Panc1 (cell line): ENCODE measurements around the gene NUP153. TPM values are rescaled to one million over a fixed set of nuclear protein-coding genes. Genes with fewer than 3 reads are reported as not detected.
A peak's percentile ranks its signal among the peaks of the same experiment; 100 is the strongest.

Source experiments
- ATAC-seq: fragments of 200-7000 bp; cut with Tn5 transposase; 2 replicates; pipeline ENCODE4 v1.9.1; 2020; ENCODE audit warnings: mild to moderate bottlenecking, moderate library complexity
- BruUV-seq: library from RNA; stranded (reverse); fragments of 400-500 nt; replicated peaks from 2 replicates; lab custom pipeline; 2021; lab: Mats Ljungman, UMichigan
- CTCF ChIA-PET: fragments of 300-600 bp; sonication (Branson Sonifier 250); formaldehyde crosslinking; loops from one replicate; lab custom pipeline; 2022; ENCODE audit warnings: antibody characterized with exemption; lab: Charles Lee
- POLR2A ChIA-PET: fragments of 300-600 bp; sonication (Branson Sonifier 250); formaldehyde crosslinking; loops from one replicate; lab custom pipeline; 2022; ENCODE audit warnings: antibody characterized with exemption; lab: Charles Lee
- DNase-seq: peaks from one replicate; pipeline ENCODE4 v3.0.0-alpha.2; 2010; ENCODE audit warnings: low read depth, low spot score
- H3K27ac ChIP-seq: 2 replicates; pipeline ENCODE4 v1.5.1; 2011; ENCODE audit warnings: mild to moderate bottlenecking, low read length, inconsistent platforms
- H3K27me3 ChIP-seq: fragments of 200-500 bp; sonication (Bioruptor generic); 2 replicates; pipeline ENCODE4 v1.6.0; 2014; ENCODE audit warnings: low read length, inconsistent platforms; ENCODE audit not compliant: control insufficient read depth, insufficient read depth
- H3K36me3 ChIP-seq: fragments of 200-500 bp; sonication (Bioruptor generic); 2 replicates; pipeline ENCODE4 v1.5.1; 2014; ENCODE audit warnings: inconsistent platforms, mild to moderate bottlenecking, low read length, moderate library complexity; ENCODE audit not compliant: control insufficient read depth, insufficient read depth
- H3K4me1 ChIP-seq: 2 replicates; pipeline ENCODE4 v1.5.1; 2011; ENCODE audit warnings: inconsistent platforms, mild to moderate bottlenecking, low read length, moderate library complexity; ENCODE audit not compliant: control insufficient read depth, insufficient read depth
- H3K4me3 ChIP-seq, 2 experiments: 2 replicates each; pipeline ENCODE4 v1.5.1; 2011 to 2012; ENCODE audit warnings: low read depth in 2 of 2, low read length in 2 of 2, mild to moderate bottlenecking in 2 of 2, inconsistent platforms in 1 of 2, moderate library complexity in 1 of 2
- H3K9me3 ChIP-seq: fragments of 200-500 bp; sonication (Bioruptor generic); 2 replicates; pipeline ENCODE4 v1.5.1; 2014; ENCODE audit warnings: low read depth, mild to moderate bottlenecking, inconsistent platforms, low read length, moderate library complexity; ENCODE audit not compliant: control insufficient read depth, insufficient read depth
- CTCF ChIP-seq: fragments of 450-650 bp; IDR thresholded peaks from 2 replicates; pipeline ENCODE4 v1.5.1; 2017; ENCODE audit warnings: mild to moderate bottlenecking
- POLR2AphosphoS5 ChIP-seq: IDR thresholded peaks from 2 replicates; pipeline ENCODE4 v1.6.1; 2012; ENCODE audit warnings: mild to moderate bottlenecking, low read depth, low read length, moderate library complexity
- SIN3A ChIP-seq: IDR thresholded peaks from 2 replicates; pipeline ENCODE4 v1.6.1; 2012; ENCODE audit warnings: low read depth, mild to moderate bottlenecking, low read length, moderate library complexity, borderline replicate concordance; ENCODE audit not compliant: insufficient read depth
- TCF7L2 ChIP-seq: IDR thresholded peaks from 2 replicates; pipeline ENCODE4 v1.6.1; 2011; ENCODE audit warnings: mild to moderate bottlenecking, low read depth, low read length, inconsistent platforms
- in situ Hi-C: cut with HindIII; loops from 2 replicates; pipeline ENCODE4 v1.10.0; 2016; ENCODE audit warnings: low sequenced_read_pairs, low pct_unique_long_range_greater_than_20kb
- intact Hi-C: fragments of 100-400 bp; cut with micrococcal nuclease; formaldehyde crosslinking; loops from one replicate; pipeline ENCODE4 v1.10.0; 2022; ENCODE audit not compliant: unreplicated experiment
- total RNA-seq: library from RNA; stranded (reverse); gene quantifications from one replicate; pipeline ENCODE4 v1.2.1, GENCODE V29; 2021; ENCODE audit not compliant: unreplicated experiment
- TF ChIP-seq, protein P1 (sequence below), 2 experiments: IDR thresholded peaks; 2 replicates each; pipeline ENCODE4 v1.6.1; 2011 to 2012; ENCODE audit warnings: low read depth in 2 of 2, control low read depth in 1 of 2, low read length in 1 of 2, mild to moderate bottlenecking in 1 of 2, moderate library complexity in 1 of 2; ENCODE audit not compliant: insufficient read depth in 1 of 2

Gene NUP153
- total RNA-seq, 1 experiment from 2014 or later: 62.0 TPM

GRCh38 chr6:17724341-17724740 lies 17.6 kb upstream of the NUP153 start:
- Histone ChIP-seq H3K4me1 (no peaks in the 10 kb centered on the region), H3K9me3 (no peaks in the 10 kb centered on the region), H3K36me3 (no peaks in the 10 kb centered on the region), H3K27ac (no peak overlapping the region), H3K4me3 (no peak overlapping the region), H3K27me3 (no peaks in the 10 kb centered on the region)
- intact Hi-C loops (no loop called here), in situ Hi-C loops (no loop called here)
- ATAC-seq (no peak), DNase-seq (no peak)
- ChIA-PET POLR2A (no interaction called here), CTCF (no interaction called here)
- TF ChIP-seq POLR2AphosphoS5 (no peak), SIN3A (no peak), TCF7L2 (no peak), CTCF (no peak)
- TF ChIP-seq, protein P1, sequence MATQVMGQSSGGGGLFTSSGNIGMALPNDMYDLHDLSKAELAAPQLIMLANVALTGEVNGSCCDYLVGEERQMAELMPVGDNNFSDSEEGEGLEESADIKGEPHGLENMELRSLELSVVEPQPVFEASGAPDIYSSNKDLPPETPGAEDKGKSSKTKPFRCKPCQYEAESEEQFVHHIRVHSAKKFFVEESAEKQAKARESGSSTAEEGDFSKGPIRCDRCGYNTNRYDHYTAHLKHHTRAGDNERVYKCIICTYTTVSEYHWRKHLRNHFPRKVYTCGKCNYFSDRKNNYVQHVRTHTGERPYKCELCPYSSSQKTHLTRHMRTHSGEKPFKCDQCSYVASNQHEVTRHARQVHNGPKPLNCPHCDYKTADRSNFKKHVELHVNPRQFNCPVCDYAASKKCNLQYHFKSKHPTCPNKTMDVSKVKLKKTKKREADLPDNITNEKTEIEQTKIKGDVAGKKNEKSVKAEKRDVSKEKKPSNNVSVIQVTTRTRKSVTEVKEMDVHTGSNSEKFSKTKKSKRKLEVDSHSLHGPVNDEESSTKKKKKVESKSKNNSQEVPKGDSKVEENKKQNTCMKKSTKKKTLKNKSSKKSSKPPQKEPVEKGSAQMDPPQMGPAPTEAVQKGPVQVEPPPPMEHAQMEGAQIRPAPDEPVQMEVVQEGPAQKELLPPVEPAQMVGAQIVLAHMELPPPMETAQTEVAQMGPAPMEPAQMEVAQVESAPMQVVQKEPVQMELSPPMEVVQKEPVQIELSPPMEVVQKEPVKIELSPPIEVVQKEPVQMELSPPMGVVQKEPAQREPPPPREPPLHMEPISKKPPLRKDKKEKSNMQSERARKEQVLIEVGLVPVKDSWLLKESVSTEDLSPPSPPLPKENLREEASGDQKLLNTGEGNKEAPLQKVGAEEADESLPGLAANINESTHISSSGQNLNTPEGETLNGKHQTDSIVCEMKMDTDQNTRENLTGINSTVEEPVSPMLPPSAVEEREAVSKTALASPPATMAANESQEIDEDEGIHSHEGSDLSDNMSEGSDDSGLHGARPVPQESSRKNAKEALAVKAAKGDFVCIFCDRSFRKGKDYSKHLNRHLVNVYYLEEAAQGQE (IDR thresholded peaks at IDR 0.05; ENCODE audit: insufficient read depth in 1 of 2, low read depth in 2 of 2, low read length in 1 of 2): no peak
- no TSS peak for BruUV-seq

DNA sequence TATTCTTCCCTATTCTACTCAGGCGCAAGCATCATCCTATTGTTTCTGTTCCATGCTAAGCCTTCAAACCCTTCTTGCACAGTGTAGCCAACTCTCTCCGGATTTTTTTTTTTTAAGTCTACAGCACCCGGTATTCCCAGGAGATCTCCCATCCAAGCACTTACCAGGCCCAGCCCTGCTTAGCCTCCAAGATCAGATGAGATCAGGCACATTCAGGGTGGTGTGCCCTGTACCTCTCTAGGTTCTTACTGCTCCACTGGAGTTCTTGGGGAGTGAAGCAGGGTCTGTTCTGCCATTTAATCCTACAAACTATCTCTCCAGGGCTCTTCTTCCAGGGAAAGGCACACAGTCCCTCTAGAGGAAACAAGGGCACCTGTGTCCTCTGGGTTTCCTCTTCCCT lies 14.9 kb upstream of the NUP153 start:
- Histone ChIP-seq H3K36me3 (no peaks in the 10 kb centered on the region), H3K9me3 (no peaks in the 10 kb centered on the region), H3K4me3 (no peak overlapping the region), H3K4me1 (no peaks in the 10 kb centered on the region), H3K27ac (no peak overlapping the region), H3K27me3 (no peaks in the 10 kb centered on the region)
- ATAC-seq (peak; percentile 45), DNase-seq (no peak)
- CTCF ChIA-PET: no interaction called here
- TF ChIP-seq TCF7L2 (no peak), POLR2AphosphoS5 (no peak), CTCF (no peak), SIN3A (no peak)
- TF ChIP-seq, protein P1 (IDR thresholded peaks at IDR 0.05; ENCODE audit: insufficient read depth in 1 of 2, low read depth in 2 of 2, low read length in 1 of 2): no peak
- in situ Hi-C loops: no loop called here
- POLR2A ChIA-PET: interaction anchor here (0.6 to 1.0 kb wide), 3 partner anchors 23 to 99 kb away, joined by 4 read pairs; no protein-coding TSS in a partner anchor
- BruUV-seq: no TSS peak
- intact Hi-C loops: no loop called here
